Gastroesophageal sphincter (tissue), 3 donors: ENCODE measurements around the gene ZNF182.
"Not testable (repeated sequence)": the region's sequence is repeated elsewhere in the genome, so short reads cannot be mapped to it uniquely, and the experiment has no call there.

Source experiments
- POLR2A ChIP-seq, 2 donors: fragments of 450-650 bp; IDR thresholded peaks; one replicate each; pipeline ENCODE4 v1.6.1; 2017; ENCODE audit warnings: antibody characterized with exemption in 2 of 2, mild to moderate bottlenecking in 2 of 2, moderate library complexity in 1 of 2
- TF ChIP-seq, protein P1 (sequence below), 4 experiments: fragments of 200-600 bp in 2 of 4; fragments of 450-650 bp in 2 of 4; sonication (generic) in 1 of 4; IDR thresholded peaks; one replicate each; pipeline ENCODE4 v1.5.1; 2017 to 2019; ENCODE audit warnings: antibody characterized with exemption in 4 of 4, mild to moderate bottlenecking in 2 of 4, moderate library complexity in 2 of 4

- not testable (repeated sequence) for TF ChIP-seq POLR2A (IDR thresholded peaks at IDR 0.05)
- TF ChIP-seq, protein P1, sequence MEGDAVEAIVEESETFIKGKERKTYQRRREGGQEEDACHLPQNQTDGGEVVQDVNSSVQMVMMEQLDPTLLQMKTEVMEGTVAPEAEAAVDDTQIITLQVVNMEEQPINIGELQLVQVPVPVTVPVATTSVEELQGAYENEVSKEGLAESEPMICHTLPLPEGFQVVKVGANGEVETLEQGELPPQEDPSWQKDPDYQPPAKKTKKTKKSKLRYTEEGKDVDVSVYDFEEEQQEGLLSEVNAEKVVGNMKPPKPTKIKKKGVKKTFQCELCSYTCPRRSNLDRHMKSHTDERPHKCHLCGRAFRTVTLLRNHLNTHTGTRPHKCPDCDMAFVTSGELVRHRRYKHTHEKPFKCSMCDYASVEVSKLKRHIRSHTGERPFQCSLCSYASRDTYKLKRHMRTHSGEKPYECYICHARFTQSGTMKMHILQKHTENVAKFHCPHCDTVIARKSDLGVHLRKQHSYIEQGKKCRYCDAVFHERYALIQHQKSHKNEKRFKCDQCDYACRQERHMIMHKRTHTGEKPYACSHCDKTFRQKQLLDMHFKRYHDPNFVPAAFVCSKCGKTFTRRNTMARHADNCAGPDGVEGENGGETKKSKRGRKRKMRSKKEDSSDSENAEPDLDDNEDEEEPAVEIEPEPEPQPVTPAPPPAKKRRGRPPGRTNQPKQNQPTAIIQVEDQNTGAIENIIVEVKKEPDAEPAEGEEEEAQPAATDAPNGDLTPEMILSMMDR (IDR thresholded peaks at IDR 0.05): not testable (repeated sequence)
Measured at GRCh38 chrX:48020472-48020871, 16.7 kb upstream of the ZNF182 start.
